Measurements from ENCODE around the gene TRDN. TPM values are rescaled to one million over a fixed set of nuclear protein-coding genes. Genes with fewer than 3 reads are reported as not detected.

The TRDN gene
- total RNA-seq, 1 experiment from 2014 or later = 3.4 TPM

- Histone ChIP-seq H3K27me3 (ENCODE audit: control insufficient read depth, insufficient read depth, low read length) (no peaks in the 10 kb centered on the region), H3K4me3 (ENCODE audit: insufficient read depth, low read depth, low read length) (no peak overlapping the region), H3K36me3 (replicated peaks; ENCODE audit: control insufficient read depth, insufficient read depth, low read length) (no peaks in the 10 kb centered on the region)
- no peak for DNase-seq
These were observed 467.0 kb downstream of the TRDN start for GRCh38 chr6:123169774-123170095.

- Histone ChIP-seq H3K4me3 (ENCODE audit: insufficient read depth, low read depth, low read length) (no peak overlapping the region), H3K36me3 (replicated peaks; ENCODE audit: control insufficient read depth, insufficient read depth, low read length) (no peaks in the 10 kb centered on the region), H3K27me3 (ENCODE audit: control insufficient read depth, insufficient read depth, low read length) (no peaks in the 10 kb centered on the region)
- DNase-seq = no peak
These were observed 467.6 kb downstream of the TRDN start for GRCh38 chr6:123168892-123169773.

GRCh38 chr6:123168466-123168865 lies 468.3 kb downstream of the TRDN start:
- no peak for DNase-seq
- H3K4me3 ChIP-seq (ENCODE audit: insufficient read depth, low read depth, low read length) = no peak overlapping the region
- no peaks in the 10 kb centered on the region for H3K27me3 ChIP-seq (ENCODE audit: control insufficient read depth, insufficient read depth, low read length)
- no peaks in the 10 kb centered on the region for H3K36me3 ChIP-seq (replicated peaks; ENCODE audit: control insufficient read depth, insufficient read depth, low read length)

Other genes with a start within 250 kb of the TRDN start
- 1.1 and 1.8 TPM in 2 replicates for gene NKAIN2, start 166.9 kb upstream of the TRDN start, total RNA-seq (2014; rRNA removed; shearing (Covaris generic))

All from H7 (cell line).